RWPE1 (cell line): ENCODE data around the gene PLIN4.
A peak's percentile ranks its signal among the peaks of the same experiment; 100 is the strongest.

ENCODE experiments used
- CTCF ChIA-PET: fragments of 350-600 bp; sonication (Branson Sonifier 250); formaldehyde crosslinking; extraction: SDS; loops from one replicate; lab custom pipeline; 2021; lab: Yijun Ruan, JAX
- POLR2A ChIA-PET: fragments of 400-600 bp; formaldehyde crosslinking; extraction: SDS; loops from one replicate; lab custom pipeline; 2020; ENCODE audit warnings: antibody characterized with exemption; ENCODE audit not compliant: low non-redundant PET; lab: Yijun Ruan, JAX
- DNase-seq: peaks from one replicate; pipeline ENCODE4 v3.0.0; 2012; ENCODE audit warnings: low spot score
- H3K27ac ChIP-seq: fragments of 450-650 bp; 2 replicates; pipeline ENCODE4 v1.5.1; 2017
- TF ChIP-seq, protein P1 (sequence below): fragments of 450-650 bp; conservative IDR thresholded peaks from 2 replicates; pipeline ENCODE4 v1.5.1; 2017; ENCODE audit warnings: low read depth, mild to moderate bottlenecking

PLIN4 gene

DNA sequence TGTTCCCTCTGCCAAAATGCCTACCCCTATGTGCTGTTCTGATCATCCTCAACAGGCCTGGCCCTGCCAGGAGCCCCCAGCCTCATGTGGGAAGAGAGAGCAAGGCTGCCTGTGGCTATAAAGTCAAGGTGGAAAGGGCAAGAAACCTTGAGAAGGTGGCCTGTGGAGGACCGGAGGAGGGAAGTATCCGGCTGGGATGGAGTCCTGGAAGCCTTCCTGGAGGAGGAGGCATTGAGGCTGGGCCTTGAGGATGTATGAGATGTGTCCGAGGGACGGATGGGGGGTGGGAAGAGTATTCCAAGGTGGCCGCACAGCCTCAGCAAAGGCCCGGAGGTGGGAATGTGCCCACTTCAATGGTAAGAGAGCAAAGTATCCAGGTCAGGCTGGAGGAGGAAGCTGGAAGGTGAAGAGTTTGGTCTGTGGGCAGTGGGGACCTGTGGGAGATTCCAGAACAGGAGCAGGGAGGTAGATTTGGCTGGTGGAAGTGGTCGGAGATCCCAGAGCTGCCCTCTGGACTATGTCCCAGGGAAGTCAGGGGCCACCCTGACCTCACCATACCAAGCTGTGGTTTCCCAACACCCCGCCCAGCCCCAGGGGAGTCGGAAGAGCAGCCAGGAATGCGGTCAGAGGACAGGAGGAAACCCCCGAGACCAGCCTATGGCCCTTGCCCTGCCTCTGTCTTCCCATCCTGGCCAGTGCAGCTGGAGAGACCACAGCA is 3.0 kb upstream of the PLIN4 start:
- ChIA-PET POLR2A (no interaction called here), CTCF (interaction anchor here (0.7 to 1.2 kb wide), 3 partner anchors 13 to 34 kb away, joined by 3 to 7 read pairs (median 5); partner anchors contain the start of gene PLIN5)
- H3K27ac ChIP-seq: peak overlapping the region; percentile 93
- DNase-seq: no peak
- TF ChIP-seq, protein P1, sequence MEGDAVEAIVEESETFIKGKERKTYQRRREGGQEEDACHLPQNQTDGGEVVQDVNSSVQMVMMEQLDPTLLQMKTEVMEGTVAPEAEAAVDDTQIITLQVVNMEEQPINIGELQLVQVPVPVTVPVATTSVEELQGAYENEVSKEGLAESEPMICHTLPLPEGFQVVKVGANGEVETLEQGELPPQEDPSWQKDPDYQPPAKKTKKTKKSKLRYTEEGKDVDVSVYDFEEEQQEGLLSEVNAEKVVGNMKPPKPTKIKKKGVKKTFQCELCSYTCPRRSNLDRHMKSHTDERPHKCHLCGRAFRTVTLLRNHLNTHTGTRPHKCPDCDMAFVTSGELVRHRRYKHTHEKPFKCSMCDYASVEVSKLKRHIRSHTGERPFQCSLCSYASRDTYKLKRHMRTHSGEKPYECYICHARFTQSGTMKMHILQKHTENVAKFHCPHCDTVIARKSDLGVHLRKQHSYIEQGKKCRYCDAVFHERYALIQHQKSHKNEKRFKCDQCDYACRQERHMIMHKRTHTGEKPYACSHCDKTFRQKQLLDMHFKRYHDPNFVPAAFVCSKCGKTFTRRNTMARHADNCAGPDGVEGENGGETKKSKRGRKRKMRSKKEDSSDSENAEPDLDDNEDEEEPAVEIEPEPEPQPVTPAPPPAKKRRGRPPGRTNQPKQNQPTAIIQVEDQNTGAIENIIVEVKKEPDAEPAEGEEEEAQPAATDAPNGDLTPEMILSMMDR: no peak

DNA sequence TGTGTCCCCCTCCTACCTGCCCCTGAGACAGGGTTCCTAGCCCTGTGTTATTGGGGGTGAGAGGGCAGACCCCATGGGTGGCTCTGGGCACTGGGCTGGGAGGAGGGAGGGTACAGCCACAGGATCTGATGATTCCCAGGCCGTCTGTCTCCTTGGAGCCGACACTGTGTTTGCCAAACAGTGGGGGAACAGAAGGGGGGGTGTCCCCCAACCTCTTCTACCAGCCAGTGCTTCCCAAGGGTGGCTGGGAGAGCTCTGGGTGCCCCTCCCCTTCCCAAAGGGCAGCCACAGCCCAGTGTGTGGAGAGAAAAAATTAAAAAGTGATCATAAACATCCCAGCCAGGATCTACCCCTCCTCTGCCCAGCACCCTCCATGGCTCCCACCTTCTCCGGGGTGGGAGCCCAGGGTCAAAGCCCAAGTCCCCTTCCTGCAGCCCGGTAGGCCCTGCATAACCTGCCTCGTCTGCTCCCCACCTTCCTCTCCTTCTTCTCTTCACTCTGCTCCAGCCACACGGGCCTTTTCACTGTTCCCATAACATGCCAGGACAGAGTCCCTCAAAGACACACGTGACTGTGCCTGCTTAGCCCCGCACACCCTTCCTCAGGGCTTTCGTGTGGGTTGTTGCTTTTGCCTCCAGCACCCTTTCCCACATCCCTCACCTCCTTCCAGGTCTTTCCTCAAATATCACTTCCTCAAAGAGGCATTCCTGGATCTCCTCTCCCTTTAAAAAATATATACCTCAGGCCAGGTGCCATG is 1.4 kb upstream of the PLIN4 start:
- H3K27ac ChIP-seq: peak overlapping the region; percentile 93
- ChIA-PET POLR2A (no interaction called here), CTCF (no interaction called here)
- DNase-seq: peak; percentile 34
- TF ChIP-seq, protein P1: no peak

- TF ChIP-seq, protein P1: no peak
- POLR2A ChIA-PET: no interaction called here
- CTCF ChIA-PET: no interaction called here
- H3K27ac ChIP-seq: peak overlapping the region; percentile 93
- DNase-seq: no peak
These were observed 848 bp upstream of the PLIN4 start for GRCh38 chr19:4519172-4519496.

DNA sequence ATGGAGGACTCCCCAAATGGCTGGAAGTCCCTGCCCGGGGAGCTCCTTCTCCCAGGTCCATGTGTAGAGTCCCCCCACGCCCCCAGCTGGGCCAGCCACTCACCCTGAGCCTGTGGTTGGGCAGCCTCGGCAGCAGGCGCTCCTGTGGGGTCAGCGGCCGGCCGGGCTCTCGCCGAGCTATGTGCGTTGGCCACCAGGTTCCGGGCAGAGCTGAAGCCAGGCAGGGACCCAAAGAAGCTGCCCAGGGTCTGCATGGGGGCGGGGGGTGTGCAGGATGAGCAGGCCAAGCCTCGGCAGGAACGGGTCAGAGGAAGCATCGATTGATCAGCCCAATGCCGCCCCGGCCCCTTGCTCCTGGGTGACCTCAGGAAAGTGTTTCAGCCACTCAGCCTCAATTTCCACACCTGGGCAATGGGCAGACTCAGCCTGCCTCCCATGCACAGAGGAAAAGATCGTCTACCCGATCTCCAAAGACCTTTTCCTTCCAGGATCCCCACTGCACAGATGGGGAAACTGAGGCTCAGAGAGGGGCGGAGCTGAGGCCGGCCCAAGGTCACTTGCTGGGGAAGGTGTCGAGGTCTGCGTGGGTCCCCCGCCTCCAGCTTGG is 732 bp downstream of the PLIN4 start:
- DNase-seq: no peak
- CTCF ChIA-PET: interaction anchor here (0.5 to 0.6 kb wide), 2 partner anchors 7 to 122 kb away, joined by 3 to 4 read pairs; no protein-coding TSS in a partner anchor
- H3K27ac ChIP-seq: peak overlapping the region; percentile 93
- TF ChIP-seq, protein P1: no peak
- POLR2A ChIA-PET: no interaction called here

GRCh38 chr19:4516939-4517300 is 1.4 kb downstream of the PLIN4 start:
- POLR2A ChIA-PET: no interaction called here
- TF ChIP-seq, protein P1: no peak
- peak overlapping the region; percentile 93 for H3K27ac ChIP-seq
- no peak for DNase-seq
- CTCF ChIA-PET: interaction anchor here (0.6 to 1.3 kb wide), 3 partner anchors 8 to 79 kb away, joined by 3 to 4 read pairs (median 3); no protein-coding TSS in a partner anchor

DNA sequence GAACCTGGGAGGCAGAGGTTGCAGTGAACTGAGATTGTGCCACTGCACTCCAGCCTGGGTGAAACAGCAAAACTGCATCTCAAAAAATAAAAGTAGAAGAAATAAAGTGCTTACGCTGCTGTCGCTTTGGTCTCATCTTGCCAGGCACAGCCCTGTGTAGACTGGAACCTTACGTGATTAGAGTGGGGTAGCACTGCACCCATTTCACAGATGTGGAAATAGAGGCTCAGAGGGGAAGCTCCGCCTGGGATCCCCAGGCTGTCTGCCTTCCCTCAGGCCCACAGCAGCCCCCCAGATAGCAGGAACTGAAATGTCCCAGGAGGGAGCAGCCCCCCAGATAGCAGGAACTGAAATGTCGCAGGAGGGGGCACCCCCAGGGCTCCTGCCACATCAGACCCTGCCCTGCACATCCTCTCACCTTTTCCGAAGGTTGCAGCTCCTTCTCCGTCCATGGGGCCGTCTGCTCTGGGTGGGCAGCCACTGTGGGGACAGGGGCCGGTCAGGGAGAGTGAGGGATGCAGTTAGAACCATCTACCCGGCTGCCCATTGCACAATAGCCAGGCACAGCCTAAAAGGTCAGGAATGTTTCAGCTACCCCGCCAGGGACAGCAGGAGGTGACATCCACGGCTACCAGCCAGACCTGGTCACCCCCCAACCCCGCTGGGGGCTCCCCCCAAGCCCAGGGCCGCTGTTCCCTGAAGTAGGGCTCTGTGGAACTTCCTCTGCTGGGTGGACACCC is 1.9 kb downstream of the PLIN4 start:
- POLR2A ChIA-PET: no interaction called here
- CTCF ChIA-PET: interaction anchor here (0.6 to 1.3 kb wide), 2 partner anchors 9 to 78 kb away, joined by 3 read pairs; no protein-coding TSS in a partner anchor
- TF ChIP-seq, protein P1: no peak
- peak overlapping the region; percentile 93 for H3K27ac ChIP-seq
- DNase-seq: no peak
